Activated CD4-positive, alpha-beta memory T cell treated with anti-CD3 and anti-CD28 coated beads, Interleukin-2, amount 10 ng/mL, durations not matched to agents 7 days and 5 days (primary cell): ENCODE data around the gene IPO13. TPM values are rescaled to one million over a fixed set of nuclear protein-coding genes. Genes with fewer than 3 reads are reported as not detected.

Experiments used
- CTCF ChIA-PET: fragments of 350-600 bp; sonication (Branson Sonifier 250); formaldehyde crosslinking; loops from one replicate; lab custom pipeline; 2021; ENCODE audit warnings: antibody characterized with exemption, inconsistent platforms; lab: Charles Lee
- POLR2A ChIA-PET: fragments of 350-600 bp; sonication (Branson Sonifier 250); formaldehyde crosslinking; loops from one replicate; lab custom pipeline; 2021; ENCODE audit warnings: antibody characterized with exemption; lab: Charles Lee
- DNase-seq: peaks from one replicate; pipeline ENCODE4 v3.0.0-alpha.2; 2020
- H3K27ac Mint-ChIP-seq: one replicate; pipeline ENCODE4 v1.8.0; 2021; ENCODE audit warnings: mild to moderate bottlenecking, mixed read lengths
- H3K27me3 Mint-ChIP-seq: one replicate; pipeline ENCODE4 v1.8.0; 2021; ENCODE audit warnings: mixed read lengths
- H3K36me3 Mint-ChIP-seq: one replicate; pipeline ENCODE4 v1.8.0; 2021; ENCODE audit warnings: low read depth, mixed read lengths
- H3K4me1 Mint-ChIP-seq: one replicate; pipeline ENCODE4 v1.8.0; 2021; ENCODE audit warnings: mixed read lengths
- H3K4me3 Mint-ChIP-seq: one replicate; pipeline ENCODE4 v1.8.0; 2021; ENCODE audit warnings: mild to moderate bottlenecking, mixed read lengths
- H3K9me3 Mint-ChIP-seq: one replicate; pipeline ENCODE4 v1.8.0; 2021; ENCODE audit warnings: mixed read lengths
- total RNA-seq, 2 experiments: library from RNA; stranded (reverse); gene quantifications; one replicate each; pipeline ENCODE4 v1.2.3, GENCODE V29; 2021

IPO13 gene
- total RNA-seq, 2 experiments from 2014 or later, result 21.5 to 23.5 TPM

- Mint-ChIP-seq H3K4me3 (peak overlapping the region; percentile 89), H3K9me3 (no peaks in the 10 kb centered on the region), H3K36me3 (peaks cover 13% of the 10 kb centered on the region), H3K27me3 (no peaks in the 10 kb centered on the region), H3K27ac (peak overlapping the region; percentile 88), H3K4me1 (peaks cover 44% of the 10 kb centered on the region)
- CTCF ChIA-PET, result interaction anchor here (0.9 to 5.6 kb wide), 16 partner anchors 11 to 391 kb away, joined by 3 to 102 read pairs (median 4); partner anchors contain the start of genes ARTN, ATP6V0B, DPH2 and KDM4A
- DNase-seq, result no peak
- POLR2A ChIA-PET, result interaction anchor here (0.9 to 3.1 kb wide), 6 partner anchors 11 to 1576 kb away, joined by 3 to 25 read pairs (median 10); partner anchors contain the start of genes ATP6V0B, CDC20, DPH2 and KDM4A
Observed at GRCh38 chr1:43945674-43946235, 995 bp upstream of the IPO13 start.

DNA sequence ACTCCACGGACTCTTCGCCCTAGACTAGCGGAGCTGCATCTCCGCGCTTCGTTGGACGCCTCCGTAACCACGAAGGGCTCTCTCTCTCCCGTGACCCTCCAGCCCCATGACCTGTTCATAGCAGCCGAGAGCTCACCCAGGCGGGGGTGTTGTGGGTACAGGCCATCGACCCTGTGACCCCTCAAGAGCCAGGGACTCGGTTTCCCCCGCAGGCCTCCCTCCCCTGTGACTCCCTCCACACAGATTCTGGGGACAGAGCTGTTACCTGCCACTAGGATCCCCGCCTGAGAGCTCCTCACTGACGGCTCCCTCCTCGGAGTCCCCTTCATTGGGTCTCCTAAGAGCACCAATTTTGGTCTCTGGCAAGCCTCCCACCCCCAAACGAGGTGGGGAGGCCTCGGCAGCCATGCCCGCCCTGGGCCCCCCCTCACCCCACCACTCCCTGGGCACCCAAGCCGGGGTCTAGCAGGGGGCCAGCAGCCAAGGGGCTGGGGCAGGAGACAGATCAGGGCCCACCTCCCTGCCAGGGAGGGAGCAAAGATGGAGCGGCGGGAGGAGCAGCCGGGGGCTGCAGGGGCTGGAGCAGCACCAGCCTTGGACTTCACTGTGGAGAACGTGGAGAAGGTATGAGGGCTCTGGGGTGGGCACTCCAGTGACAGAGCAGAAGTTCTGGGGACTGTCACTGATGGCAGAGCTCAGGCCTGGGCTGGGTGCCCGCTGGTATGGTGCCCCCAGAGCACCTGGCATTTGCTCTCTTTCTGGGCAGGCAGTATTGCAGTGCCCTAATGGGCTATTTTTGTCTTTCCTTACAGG lies 517 bp downstream of the IPO13 start:
- ChIA-PET POLR2A (interaction anchor here (0.9 to 3.1 kb wide), 14 partner anchors 8 to 684 kb away, joined by 3 to 25 read pairs (median 5); partner anchors contain the start of genes ATP6V0B, CDC20, DPH2 and ELOVL1), CTCF (interaction anchor here (0.8 to 5.6 kb wide), 8 partner anchors 12 to 297 kb away, joined by 3 to 102 read pairs (median 5); partner anchors contain the start of genes ARTN, ATP6V0B and KDM4A)
- peak overlapping the region; percentile 89 for H3K4me3 Mint-ChIP-seq
- DNase-seq, result peak; percentile 35
- H3K9me3 Mint-ChIP-seq, result no peaks in the 10 kb centered on the region
- no peaks in the 10 kb centered on the region for H3K27me3 Mint-ChIP-seq
- H3K27ac Mint-ChIP-seq, result peak overlapping the region; percentile 88
- H3K4me1 Mint-ChIP-seq, result peaks cover 44% of the 10 kb centered on the region
- peaks cover 13% of the 10 kb centered on the region for H3K36me3 Mint-ChIP-seq

GRCh38 chr1:43947874-43948437 lies 1.2 kb downstream of the IPO13 start:
- CTCF ChIA-PET, result interaction anchor here (1.1 to 5.6 kb wide), 4 partner anchors 13 to 185 kb away, joined by 3 to 102 read pairs (median 18); partner anchors contain the start of gene ARTN
- no peak for DNase-seq
- H3K27me3 Mint-ChIP-seq, result no peaks in the 10 kb centered on the region

GRCh38 chr1:43949678-43950077 lies 2.9 kb downstream of the IPO13 start:
- DNase-seq, result no peak
- Mint-ChIP-seq H3K4me1 (peaks cover 35% of the 10 kb centered on the region), H3K27ac (no peak overlapping the region), H3K36me3 (peaks cover 10% of the 10 kb centered on the region), H3K9me3 (no peaks in the 10 kb centered on the region), H3K4me3 (no peak overlapping the region), H3K27me3 (no peaks in the 10 kb centered on the region)
- ChIA-PET CTCF (interaction anchor here (2.5 kb wide), 1 partner anchor 15 kb away, joined by 14 read pairs; no protein-coding TSS in a partner anchor), POLR2A (interaction anchor here (1.1 to 1.3 kb wide), 2 partner anchors 21 to 28 kb away, joined by 3 to 6 read pairs; partner anchors contain the start of gene DPH2)

More at GRCh38 chr1:43947874-43948437, 1.2 kb downstream of the IPO13 start:
- H3K9me3 Mint-ChIP-seq, result no peaks in the 10 kb centered on the region
- peaks cover 42% of the 10 kb centered on the region for H3K4me1 Mint-ChIP-seq
- peak overlapping the region; percentile 89 for H3K4me3 Mint-ChIP-seq
- peak overlapping the region; percentile 47 for H3K27ac Mint-ChIP-seq
- H3K36me3 Mint-ChIP-seq, result peaks cover 12% of the 10 kb centered on the region
- POLR2A ChIA-PET, result interaction anchor here (1.1 to 3.1 kb wide), 5 partner anchors 8 to 684 kb away, joined by 4 to 20 read pairs (median 11); partner anchors contain the start of genes ATP6V0B and DPH2

DNA sequence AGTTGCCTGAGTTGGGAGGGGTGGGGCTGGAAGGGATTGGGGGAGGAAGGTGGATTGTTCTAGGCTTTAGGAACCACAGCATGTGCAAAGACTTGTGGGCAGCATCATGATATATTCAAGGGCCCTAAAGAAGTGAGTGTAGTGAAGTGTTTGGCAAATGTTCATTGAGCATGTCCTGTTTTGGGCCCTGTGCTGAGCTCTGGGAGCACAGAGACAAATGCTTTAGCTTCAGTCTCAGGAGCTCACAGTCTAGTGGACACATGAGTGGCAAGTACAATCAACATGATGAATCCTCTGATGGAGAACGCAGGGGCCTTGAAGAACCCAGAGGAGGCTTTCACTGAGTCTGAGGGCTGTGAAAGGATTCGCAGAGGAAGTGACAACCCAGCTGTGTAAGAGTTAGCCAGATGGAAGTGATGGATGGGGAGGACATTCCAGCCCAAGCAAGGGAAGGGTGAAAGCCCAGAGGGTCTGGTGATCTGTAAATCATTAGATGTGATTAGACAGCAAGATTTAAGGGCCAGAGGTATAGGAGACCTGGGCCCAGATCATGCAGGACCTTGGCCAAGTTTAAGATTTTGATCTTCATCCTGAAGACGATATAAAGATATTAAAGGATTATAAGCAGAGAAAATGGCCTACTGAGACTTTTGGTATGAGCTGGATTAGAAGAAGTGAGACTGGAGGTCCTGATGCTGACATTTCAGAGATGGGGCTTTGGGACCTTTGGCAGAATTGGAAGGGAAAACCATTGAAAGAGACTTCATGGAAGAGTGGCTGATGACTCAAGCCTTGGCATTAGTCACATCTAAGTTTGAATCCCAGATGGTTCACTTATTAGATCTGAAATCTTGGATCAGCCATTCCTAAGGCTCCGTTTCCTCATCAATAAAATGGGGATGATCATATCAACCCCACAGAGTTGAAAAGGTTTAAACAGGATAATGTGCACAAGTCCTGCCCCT lies 4.6 kb downstream of the IPO13 start:
- Mint-ChIP-seq H3K9me3 (no peaks in the 10 kb centered on the region), H3K36me3 (peaks cover 7% of the 10 kb centered on the region), H3K4me1 (peaks cover 21% of the 10 kb centered on the region), H3K27me3 (no peaks in the 10 kb centered on the region), H3K4me3 (no peak overlapping the region), H3K27ac (no peak overlapping the region)
- ChIA-PET POLR2A (interaction anchor here (0.8 to 1.1 kb wide), 2 partner anchors 27 to 244 kb away, joined by 3 read pairs; partner anchors contain the start of gene ST3GAL3), CTCF (interaction anchor here (0.9 kb wide), 2 partner anchors 187 to 188 kb away, joined by 3 read pairs; no protein-coding TSS in a partner anchor)
- DNase-seq, result no peak

- no peaks in the 10 kb centered on the region for H3K9me3 Mint-ChIP-seq
- H3K27ac Mint-ChIP-seq, result no peak overlapping the region
- H3K27me3 Mint-ChIP-seq, result no peaks in the 10 kb centered on the region
- ChIA-PET POLR2A (no interaction called here), CTCF (no interaction called here)
- no peak overlapping the region for H3K4me3 Mint-ChIP-seq
- peaks cover 11% of the 10 kb centered on the region for H3K36me3 Mint-ChIP-seq
- peaks cover 16% of the 10 kb centered on the region for H3K4me1 Mint-ChIP-seq
- DNase-seq, result no peak
Observed at GRCh38 chr1:43952731-43953346, 6.1 kb downstream of the IPO13 start.

GRCh38 chr1:43953361-43953760 lies 6.6 kb downstream of the IPO13 start:
- Mint-ChIP-seq H3K9me3 (no peaks in the 10 kb centered on the region), H3K4me3 (no peak overlapping the region), H3K4me1 (peaks cover 10% of the 10 kb centered on the region), H3K27me3 (no peaks in the 10 kb centered on the region), H3K27ac (no peak overlapping the region), H3K36me3 (peaks cover 11% of the 10 kb centered on the region)
- no peak for DNase-seq
- POLR2A ChIA-PET, result no interaction called here
- CTCF ChIA-PET, result no interaction called here

GRCh38 chr1:43954036-43954435 lies 7.3 kb downstream of the IPO13 start:
- Mint-ChIP-seq H3K27me3 (no peaks in the 10 kb centered on the region), H3K9me3 (no peaks in the 10 kb centered on the region), H3K4me1 (peaks cover 5% of the 10 kb centered on the region), H3K4me3 (no peak overlapping the region), H3K27ac (no peak overlapping the region), H3K36me3 (peaks cover 11% of the 10 kb centered on the region)
- ChIA-PET CTCF (no interaction called here), POLR2A (no interaction called here)
- no peak for DNase-seq

- H3K4me1 Mint-ChIP-seq, result no peaks in the 10 kb centered on the region
- H3K9me3 Mint-ChIP-seq, result no peaks in the 10 kb centered on the region
- ChIA-PET POLR2A (interaction anchor here (1.4 kb wide), 1 partner anchor 9 kb away, joined by 4 read pairs; no protein-coding TSS in a partner anchor), CTCF (interaction anchor here (2.5 kb wide), 1 partner anchor 21 kb away, joined by 8 read pairs; no protein-coding TSS in a partner anchor)
- H3K27me3 Mint-ChIP-seq, result no peaks in the 10 kb centered on the region
- H3K4me3 Mint-ChIP-seq, result no peak overlapping the region
- DNase-seq, result no peak
- H3K27ac Mint-ChIP-seq, result no peak overlapping the region
- peaks cover 6% of the 10 kb centered on the region for H3K36me3 Mint-ChIP-seq
Observed at GRCh38 chr1:43956234-43956633, 9.5 kb downstream of the IPO13 start.

DNA sequence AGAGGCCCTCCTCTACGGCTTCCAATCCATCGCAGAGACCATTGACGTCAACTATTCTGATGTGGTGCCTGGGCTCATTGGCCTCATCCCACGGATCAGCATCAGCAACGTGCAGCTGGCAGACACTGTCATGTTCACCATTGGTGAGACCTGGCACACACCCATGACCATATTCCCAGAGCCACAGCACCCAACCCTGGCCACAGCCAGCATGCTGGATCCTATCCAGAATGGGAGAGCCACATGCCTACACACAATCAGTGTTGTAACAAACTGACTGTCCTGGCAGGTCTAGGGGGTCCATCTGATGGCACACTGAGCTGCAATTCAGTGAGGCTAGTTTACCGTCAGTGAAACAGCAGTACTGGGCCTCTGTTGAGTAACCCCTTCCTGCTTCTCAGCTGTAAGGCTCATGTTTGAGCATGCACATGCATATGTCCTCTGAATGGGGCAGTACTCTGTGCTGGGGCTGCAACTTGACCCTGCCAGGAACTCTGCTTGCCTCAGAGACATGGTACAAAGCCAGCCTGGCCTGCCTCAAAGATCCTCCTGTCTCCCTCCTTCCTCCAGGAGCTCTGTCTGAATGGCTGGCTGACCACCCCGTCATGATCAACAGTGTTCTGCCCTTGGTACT lies 10.8 kb downstream of the IPO13 start:
- no peaks in the 10 kb centered on the region for H3K27me3 Mint-ChIP-seq
- POLR2A ChIA-PET, result interaction anchor here (1.1 to 2.3 kb wide), 2 partner anchors 11 to 12 kb away, joined by 3 to 7 read pairs; partner anchors contain the start of genes DPH2 and IPO13
- CTCF ChIA-PET, result no interaction called here

More for the DNA sequence above, 10.8 kb downstream of the IPO13 start:
- no peak for DNase-seq
- H3K36me3 Mint-ChIP-seq, result peaks cover 10% of the 10 kb centered on the region
- H3K4me3 Mint-ChIP-seq, result no peak overlapping the region
- no peaks in the 10 kb centered on the region for H3K9me3 Mint-ChIP-seq
- H3K27ac Mint-ChIP-seq, result no peak overlapping the region
- peaks cover 2% of the 10 kb centered on the region for H3K4me1 Mint-ChIP-seq
